SK-MEL-5 (cell line): ENCODE measurements around the gene ACCS. TPM values are rescaled to one million over a fixed set of nuclear protein-coding genes. Genes with fewer than 3 reads are reported as not detected.

Experiments used
- DNase-seq: peaks from one replicate; pipeline ENCODE4 v3.0.0-alpha.2; 2016; ENCODE audit warnings: low read depth, low spot score
- in situ Hi-C: cut with HindIII; loops from 2 replicates; pipeline ENCODE4 v1.10.0; 2016; ENCODE audit warnings: low sequenced_read_pairs, high pct_unique_total_duplicates, low pct_unique_long_range_greater_than_20kb
- total RNA-seq: library from RNA; depleted of rRNA; stranded (reverse); fragments of >200 nt; shearing (Covaris generic); gene quantifications from 2 replicates; pipeline ENCODE4 v1.2.3, GENCODE V29; 2014; rRNA removed

The ACCS gene
- total RNA-seq, 1 experiment from 2014 or later: 7.2 TPM

DNA sequence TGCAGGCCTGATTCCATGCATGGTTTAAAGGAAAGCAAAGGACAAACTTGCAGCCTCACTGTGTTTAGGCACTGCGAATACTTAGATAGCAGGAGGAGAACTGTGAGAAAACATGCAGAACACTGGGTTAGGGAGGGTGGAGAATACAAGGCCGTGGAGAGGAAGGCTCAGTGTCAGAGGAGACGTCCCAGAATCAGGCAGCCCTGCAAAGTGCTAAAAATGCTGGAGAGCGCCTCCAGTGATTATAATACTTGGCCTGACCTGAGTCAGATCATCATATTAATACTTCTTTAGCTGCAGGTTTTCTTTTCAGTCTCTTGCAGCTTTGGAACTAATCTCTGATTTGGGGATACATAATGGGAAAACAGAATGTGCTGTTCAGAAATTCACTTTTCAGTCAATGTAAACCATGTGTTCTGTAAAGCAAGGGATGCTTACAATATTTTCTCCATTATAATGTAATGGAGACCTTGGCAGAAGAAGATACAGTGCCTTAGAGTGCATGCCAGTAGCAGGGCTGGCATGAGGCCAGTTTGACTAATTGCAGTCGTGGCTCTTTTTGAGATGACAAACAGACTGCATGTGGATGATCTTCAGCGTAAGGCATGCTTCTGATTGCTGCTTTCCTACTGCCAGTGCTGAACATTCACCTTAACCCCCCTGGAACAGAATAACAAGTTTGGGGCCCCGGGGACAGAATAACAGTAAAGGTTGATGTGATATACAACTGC is 46.2 kb downstream of the ACCS start:
- in situ Hi-C loops: no loop called here
- DNase-seq: no peak

DNA sequence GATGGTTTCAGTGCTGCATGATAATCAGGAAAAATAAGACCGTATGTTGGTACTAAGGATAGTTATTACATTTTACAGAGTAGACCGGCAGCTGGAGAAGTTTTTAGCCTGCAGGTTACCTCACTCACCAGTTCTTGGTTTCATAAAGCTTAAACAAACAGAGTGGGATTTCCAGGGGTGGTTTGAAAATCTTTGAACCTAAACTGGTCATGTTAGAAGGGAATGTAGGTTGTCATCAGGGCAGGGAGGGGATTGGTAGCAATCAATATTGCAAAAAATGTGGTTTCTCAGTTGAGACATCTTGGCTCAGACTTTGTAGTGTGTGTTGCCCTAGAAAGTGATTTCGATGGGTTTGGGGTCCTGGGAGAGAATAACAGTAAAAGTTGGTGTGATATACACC is 46.9 kb downstream of the ACCS start:
- in situ Hi-C loops: no loop called here
- DNase-seq: no peak

DNA sequence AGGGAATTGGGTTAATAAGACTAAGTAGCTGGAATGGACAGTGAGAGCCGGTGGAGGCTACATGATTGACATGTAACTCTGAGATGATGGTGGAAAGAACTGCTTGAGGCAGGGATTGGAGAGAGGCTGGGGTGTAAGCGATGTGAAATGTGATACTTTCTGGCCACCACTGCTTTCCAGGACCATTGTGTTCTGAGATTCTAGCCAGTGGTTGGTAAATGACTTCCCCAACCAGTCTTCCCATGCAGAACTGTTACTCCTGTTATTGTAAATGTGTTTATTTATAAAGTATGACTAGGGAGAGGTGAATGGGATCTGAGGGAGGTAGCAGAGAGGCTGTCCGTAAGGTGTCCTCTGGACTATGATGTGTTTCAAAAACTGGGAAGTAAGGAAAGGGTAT is 47.5 kb downstream of the ACCS start:
- in situ Hi-C loops: no loop called here

DNA sequence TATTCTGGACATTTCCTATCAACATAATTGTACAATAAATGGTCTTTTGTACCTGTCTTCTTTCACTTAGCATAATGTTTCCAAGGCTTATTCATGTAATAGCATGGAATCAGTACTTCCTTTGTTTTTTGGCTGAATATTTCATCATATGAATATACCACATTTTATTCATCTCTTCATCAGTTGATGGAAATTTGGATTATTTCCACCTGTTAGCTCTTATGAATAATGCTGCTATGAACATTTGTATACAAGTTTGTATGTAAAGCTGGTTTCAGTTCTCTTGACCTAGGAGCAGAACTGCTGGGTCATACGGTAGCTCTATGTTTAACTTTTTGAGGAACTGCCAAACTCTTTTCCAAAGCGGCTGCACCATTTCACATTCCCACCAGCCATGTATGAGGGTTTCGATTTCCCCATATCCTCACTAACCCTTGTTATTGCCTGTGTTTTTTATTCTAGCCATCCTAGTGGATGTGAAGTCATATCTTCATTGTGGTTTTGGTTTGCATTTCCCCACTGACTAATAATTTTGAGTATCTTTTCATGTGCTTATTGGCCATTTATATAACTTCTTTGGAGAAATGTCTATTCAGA is 50.3 kb downstream of the ACCS start:
- in situ Hi-C loops: no loop called here
- DNase-seq: peak; percentile 60

More for the DNA sequence above, 47.5 kb downstream of the ACCS start:
- no peak for DNase-seq

DNA sequence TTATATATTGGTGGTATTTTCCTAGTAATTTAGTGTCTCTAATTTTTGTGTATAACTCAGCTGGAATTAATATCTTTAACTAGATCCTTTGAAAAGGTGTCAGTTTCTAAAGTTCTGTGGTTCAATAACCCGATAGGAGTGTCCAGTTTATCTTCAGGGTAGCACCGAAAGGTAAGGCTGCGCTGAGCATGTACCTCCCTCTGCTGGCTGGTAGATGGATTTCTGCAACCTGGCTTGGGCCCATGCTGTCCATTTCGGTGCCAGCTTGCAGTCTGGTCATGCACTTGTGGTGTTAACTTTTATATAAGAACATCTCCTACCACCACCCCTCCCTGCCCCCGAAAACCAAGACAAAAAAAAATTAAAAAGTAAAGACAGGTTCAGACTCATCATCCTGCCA is 54.1 kb downstream of the ACCS start:
- in situ Hi-C loops: no loop called here
- peak; percentile 55 for DNase-seq

DNA sequence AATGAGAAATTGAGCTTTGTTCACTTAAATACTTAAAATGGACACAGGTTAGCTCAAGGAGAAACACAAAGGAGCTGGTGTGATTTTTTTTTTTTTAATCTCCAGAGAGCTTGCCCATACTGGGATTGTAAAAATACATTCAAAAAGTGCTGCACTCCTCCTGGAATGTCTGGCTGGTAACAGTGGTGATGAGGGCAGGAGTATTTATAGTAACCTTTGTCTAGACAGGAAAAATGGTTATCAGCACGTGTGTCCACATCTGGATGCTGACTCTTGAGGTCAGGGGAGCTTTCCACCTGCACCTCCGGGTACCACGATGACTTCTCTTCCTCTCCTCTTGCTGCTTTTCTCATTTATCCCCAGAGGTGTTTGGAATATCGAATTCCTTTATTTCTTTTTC is 59.5 kb downstream of the ACCS start:
- no peak for DNase-seq
- in situ Hi-C loops: no loop called here

DNA sequence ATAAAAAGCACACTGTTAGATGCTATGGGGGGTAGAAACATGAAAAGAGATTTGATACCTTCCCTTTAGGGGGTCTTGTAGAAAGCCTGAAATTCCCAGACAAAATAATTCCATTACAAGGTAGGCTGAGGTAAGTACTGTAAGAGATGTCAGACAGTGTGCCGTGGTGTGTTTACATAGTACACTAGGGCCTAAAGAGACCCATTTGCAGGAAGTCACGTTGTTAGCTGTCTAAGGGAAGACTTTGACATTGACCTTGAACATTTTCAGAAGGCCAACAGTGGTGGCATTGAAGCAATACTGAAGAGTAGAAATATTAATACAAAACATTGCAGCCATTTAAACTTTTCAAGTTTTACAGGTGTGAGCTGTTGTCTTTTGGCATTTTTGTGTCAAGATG is 60.2 kb downstream of the ACCS start:
- in situ Hi-C loops: no loop called here
- no peak for DNase-seq

DNA sequence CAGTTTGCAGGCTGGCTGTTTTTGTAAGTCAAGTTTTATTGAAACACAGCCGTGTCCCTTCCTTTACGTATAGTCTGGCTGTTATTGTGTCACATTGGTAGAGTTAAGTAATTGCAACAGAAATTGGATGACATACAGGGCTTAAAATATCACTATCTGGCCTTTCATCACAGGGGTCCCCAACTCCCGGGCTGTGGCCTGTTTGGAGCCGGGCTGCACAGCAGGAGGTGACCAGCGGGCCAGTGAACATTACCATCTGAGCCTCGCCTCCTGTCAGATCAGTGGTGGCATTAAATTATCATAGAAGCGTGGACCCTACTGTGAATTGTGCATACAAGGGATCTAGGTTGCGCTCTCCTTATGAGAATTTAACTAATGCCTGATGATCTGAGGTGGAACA is 61.1 kb downstream of the ACCS start:
- DNase-seq: no peak
- in situ Hi-C loops: no loop called here

DNA sequence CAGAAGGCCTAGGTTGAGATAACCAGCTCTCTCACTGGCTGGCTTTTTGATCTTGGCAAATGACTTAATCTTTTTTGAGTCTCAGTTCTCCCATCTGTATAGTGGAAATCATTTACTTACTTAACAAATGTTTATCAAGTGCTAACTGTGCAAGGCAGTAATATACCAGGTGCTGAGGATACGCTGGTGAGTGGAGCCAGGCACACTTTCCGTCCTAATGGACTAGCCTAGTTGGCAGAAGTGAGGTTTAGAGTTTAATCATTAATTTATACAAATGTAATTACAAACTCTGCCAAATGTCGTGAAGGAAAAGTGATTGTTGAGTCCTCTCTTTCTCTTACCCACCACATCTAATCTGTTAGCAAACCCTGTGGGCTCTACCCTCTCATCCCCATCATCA is 62.7 kb downstream of the ACCS start:
- in situ Hi-C loops: no loop called here
- no peak for DNase-seq

DNA sequence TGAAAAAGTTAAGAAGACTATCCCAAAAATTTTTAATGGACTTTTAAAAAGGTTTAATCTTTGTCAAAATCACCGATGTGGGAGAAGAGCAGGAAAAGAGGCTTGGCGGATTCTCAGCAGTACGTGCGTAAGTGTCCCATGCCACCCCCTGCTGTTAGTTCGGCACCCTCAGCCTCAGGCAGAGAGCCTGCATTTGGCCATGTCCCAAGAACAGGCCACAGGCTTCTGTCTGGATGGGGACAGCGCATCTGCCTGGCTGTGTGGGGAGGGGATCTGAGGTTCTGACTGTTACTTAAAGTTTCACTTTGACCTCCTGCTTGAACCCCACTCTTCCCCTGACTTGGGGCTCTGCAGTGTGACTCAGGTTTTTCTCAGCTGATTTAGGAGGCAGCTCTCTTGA is 64.7 kb downstream of the ACCS start:
- DNase-seq: no peak
- in situ Hi-C loops: no loop called here

DNA sequence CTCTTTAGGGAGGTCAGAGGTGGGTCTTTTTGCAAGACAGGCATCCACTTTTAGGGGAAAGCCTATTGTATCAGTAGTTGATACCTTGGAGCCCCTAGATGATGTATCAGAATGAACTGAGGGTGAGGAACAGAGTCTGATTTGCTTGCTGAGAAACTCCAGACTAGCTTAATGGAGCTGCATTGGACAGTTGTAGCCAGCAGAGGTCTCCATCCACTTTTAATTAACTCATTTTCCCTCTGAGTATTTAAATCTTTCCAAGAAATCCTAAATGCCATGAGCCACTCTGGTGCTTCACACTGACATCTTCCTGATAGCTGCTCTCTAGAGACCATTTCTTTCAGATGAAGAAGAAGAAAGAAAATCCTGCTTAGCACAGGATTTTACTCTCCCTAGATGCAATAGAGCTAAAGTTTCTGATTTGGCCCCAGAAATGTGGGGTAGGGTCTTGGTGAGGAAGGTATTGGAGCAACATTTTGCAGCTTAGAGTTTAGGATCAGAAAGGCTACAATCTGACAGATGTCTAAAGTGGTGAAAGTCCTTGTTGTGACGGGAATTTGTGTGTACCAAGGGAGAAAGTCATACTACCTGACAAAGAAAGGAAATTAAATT is 67.4 kb downstream of the ACCS start:
- in situ Hi-C loops: no loop called here
- DNase-seq: peak; percentile 60

Other genes starting within 250 kb of the ACCS start
- gene ALKBH3, start 185.4 kb upstream of the ACCS start, total RNA-seq: 58.0 and 65.6 TPM in 2 replicates
- gene C11orf96, start 123.6 kb upstream of the ACCS start, total RNA-seq: 112 and 149 TPM in 2 replicates
- gene ACCSL, start 18.3 kb upstream of the ACCS start, total RNA-seq: 1.5 TPM in 2 replicates
- gene EXT2, start 29.4 kb downstream of the ACCS start, total RNA-seq: 98.9 and 114 TPM in 2 replicates
- 0.08 TPM in 1 of 2 replicates, not detected in the other for gene ALX4, start 243.9 kb downstream of the ACCS start, total RNA-seq